Measurements from ENCODE around the gene UNG.
"Not testable (repeated sequence)": the region's sequence is repeated elsewhere in the genome, so short reads cannot be mapped to it uniquely, and the experiment has no call there.

Gene UNG

DNA sequence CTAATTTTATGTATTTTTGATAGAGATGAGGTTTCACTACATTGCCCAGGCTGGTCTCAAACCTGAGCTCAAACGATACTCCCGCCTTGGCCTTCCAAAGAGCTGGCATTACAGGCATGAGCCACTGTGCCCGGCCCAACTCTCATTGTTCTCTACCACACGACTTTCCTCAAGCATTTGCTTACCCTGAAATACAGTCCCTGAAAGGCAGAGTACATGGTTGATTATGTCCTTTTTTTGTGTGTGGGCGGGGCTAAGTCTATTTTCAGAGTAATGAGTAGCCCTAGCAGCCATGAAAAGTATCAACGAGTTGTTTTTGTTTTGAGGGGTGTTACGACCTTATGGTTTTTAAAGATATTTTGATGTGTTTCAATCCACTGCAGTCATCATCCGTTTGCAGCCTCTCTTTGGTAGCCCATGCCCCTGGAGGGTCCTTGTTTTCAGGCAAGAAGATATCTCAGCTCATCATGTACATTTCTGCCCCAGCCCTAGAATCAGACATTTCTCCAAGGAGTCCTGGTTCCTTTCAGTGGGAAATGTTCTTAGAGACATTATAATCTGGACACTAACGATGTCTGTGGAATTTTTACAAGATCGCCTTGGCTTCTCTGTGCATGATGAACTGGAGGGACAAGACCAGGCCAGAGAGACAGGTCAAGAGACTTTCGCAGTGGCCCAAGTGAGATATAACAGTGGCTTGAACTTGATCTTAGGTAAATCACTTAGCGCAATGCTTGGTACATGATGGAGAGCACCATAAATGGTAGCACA lies 27.7 kb downstream of the UNG start:
- DNase-seq, result no peak

DNA sequence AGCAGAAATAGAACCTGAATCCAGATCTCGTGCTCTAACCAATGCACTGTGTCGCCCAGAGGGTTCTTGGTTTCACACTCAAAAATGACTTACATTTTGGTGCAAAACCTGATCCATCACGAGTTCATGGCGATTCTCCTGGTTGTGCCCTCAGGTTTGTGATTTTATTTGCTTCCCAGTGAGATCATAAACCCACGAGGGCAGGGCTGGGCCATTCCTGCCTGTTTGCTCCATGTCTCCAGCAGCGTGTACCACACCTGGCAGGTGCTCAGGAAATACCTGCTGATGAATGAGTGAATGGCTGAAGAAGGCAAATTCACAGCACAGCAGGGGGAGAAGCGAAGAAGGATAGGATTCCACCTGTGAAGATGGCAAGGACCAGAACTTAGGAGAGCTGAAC lies 28.4 kb downstream of the UNG start:
- no peak for DNase-seq

DNA sequence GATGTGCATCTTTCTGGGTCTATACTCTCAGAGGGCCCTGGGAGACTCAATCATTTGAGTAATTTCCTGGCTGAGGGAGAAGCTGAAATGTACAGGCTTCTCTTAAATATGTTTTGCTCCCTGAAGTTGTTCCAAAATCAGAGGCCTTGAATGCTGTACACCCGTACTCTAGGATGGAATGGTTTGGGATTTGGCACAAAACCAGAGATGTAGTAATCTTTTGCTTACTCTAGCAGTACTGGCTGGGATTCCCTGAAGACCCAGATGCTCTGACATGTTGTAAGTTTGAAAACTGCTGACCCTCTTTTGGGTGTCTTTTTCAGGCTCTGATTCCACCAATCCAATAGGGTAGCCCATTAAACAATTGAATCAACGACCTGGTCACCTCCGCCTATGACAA lies 29.4 kb downstream of the UNG start:
- no peak for DNase-seq

DNA sequence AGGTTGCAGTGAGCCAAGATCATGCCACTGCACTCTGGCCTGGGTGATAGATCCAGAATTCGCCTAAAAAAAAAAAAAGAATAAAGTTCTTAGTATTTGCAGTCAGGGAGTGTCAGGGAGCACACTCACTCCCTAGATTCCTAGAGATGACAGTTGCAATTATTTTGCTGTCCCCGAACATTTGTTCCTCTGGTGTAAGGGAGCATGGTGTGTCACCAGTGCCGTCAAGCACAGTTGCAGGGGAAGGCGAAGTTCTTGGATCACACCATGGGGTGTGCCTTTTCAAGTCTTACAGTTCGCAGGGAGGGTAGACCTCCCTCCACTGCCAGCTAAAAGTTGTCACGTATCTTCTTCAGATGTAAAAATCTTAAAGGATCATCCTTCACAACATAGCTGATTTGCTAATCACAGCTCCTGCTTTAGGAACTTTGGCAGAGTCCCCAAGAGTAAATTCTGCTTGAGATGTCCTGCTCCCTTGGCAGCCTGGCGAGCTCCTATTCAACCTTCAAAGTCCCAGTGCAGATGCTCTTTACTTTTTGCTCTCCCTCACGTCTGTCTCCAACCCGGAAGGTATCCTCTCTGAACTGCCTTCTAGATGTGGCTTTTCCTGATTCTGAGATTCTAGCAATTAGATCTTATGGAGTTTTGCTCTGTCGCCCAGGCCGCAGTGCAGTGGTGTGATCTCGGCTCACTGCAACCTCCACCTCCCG lies 30.3 kb downstream of the UNG start:
- no peak for DNase-seq

DNA sequence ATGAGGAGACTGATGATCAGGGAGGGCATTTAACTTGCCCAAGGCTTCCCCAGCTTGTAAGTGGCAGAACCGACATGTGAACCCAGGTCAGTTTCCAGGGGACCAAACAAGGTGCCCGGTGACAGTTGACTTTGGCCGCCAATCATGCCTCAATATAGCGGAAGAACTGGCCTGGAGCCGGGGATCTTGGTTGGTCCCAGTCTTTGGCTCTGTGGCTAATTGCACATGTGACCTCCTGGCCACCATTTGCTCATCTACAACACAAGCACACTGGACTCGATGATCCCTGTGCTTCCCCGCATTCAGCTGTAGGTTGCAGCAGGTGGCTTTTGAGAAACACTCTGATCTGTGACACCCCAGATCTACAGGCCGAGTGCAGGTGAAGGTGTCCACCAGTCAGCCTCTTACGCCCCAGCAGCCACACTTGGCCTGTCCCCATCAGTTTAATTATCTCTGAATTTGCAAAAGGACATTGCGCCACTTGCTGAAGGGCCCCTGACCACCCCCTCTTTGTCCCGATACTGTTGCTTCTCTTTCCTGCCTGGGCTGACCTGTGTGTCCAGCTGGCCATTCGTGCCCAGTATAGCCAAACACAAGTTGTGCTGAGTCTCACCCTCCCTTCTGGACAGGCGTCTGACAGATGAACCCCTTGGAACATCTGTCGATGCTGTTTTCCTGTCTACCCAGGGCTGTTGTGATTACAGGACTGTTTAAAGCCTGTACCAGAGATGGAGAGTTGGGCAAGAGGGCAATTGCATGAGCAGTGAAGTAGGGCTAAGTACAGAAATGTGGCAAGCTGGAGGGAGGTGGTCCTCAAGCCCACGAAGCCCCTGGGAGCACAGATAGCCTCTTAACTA lies 33.1 kb downstream of the UNG start:
- no peak for DNase-seq

DNA sequence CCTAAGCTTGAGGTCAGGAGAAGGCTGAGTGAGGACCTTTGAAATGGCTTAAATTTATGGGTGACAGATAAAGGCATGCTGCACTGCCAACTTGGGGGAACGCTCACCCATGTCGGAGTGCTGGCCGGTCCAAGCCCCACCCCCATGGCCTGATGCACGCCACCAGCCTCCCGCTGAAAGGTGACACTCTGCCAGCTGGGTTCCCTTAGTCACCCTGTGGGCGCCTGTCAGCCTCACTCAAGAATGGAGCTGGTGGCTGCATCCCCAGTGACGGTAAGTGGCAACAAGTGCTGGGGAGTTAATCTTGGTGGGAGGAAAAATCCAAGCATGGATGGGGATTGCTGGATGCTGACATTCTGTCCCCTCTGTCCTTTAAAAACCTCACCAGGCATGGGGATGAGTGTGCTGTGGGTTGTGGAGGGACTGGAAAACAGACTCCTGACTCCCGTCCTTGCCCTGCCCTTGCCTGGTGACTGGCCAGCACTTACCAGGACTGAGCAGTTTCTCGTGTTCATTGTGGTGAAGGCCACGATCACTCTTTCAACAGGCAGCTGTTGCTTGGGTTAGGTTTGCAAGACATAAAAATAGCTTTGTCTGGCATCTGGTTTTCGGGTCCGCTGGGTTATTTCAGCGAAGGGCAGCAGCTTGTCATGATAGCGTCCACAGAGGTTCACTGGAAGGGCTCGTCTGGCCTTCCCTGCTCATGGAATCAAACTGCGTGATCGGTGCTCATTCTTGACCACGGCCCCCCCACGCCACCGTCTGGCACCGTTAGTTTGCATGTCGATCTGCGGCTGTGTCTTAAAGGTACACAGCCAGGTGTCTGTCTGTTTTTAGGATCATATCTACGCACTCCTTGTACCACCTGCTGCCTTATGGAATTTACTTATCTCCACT lies 34.0 kb downstream of the UNG start:
- no peak for DNase-seq

DNA sequence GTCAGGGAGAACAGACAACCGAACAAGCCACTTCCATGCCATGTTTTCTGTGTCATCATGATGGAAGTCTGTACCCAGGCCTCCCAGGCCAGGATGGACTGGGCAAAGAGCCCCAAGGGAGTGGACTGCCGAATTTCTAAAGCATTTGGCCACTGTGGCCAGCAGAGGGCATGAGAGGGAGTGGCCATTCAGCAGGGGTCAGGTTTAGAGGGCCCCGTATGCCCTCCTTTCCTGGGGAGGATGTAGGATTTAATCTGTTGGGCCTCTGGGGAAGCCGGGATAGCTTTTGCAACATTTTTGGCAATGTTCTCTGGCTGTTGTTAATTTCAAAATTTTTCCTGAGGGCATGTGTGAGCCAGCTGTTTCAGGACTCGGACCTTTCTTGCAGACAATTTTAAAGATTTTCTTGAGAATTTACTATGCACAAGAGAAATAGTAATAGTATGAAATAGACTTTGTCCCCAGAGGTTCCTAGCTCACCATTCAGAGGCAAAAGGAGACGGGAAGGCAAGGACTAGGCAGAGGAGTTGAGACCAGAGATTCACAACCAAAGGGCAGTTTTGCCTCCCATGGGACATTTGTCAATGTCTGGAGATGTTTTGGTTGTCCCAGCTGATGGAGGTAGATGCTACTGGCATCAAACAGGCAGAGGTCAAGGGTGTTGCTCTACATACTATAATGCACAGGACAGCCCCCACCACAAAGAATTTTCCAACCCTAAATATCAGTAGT lies 37.0 kb downstream of the UNG start:
- DNase-seq, result no peak

DNA sequence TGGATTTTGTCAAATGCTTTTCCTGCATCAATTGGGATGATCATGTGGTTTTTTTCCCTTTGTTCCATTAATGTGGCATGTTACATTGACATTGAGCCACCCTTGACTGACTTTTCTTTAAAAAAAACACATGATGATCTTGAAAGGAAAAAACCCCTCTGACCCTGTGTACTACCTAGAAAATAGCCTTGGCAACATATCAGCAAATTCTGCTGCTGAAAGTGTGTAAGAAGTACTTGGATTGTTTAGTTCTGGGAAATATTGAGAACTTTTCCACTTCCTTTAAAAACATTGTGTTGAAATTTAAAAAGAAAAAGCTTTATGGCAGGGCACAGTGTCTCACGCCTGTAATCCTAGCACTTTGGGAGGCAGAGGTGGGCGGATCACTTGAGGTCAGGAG lies 39.7 kb downstream of the UNG start:
- DNase-seq, result no peak

DNA sequence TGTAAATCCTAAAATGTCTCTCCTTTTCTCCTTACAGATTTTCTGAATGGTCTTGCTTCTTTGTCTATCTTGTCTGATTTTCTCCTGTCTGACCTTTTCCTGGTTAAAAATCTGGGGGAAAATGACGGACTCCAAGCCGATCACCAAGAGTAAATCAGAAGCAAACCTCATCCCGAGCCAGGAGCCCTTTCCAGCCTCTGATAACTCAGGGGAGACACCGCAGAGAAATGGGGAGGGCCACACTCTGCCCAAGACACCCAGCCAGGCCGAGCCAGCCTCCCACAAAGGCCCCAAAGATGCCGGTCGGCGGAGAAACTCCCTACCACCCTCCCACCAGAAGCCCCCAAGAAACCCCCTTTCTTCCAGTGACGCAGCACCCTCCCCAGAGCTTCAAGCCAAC lies 42.0 kb downstream of the UNG start:
- no peak for DNase-seq

DNA sequence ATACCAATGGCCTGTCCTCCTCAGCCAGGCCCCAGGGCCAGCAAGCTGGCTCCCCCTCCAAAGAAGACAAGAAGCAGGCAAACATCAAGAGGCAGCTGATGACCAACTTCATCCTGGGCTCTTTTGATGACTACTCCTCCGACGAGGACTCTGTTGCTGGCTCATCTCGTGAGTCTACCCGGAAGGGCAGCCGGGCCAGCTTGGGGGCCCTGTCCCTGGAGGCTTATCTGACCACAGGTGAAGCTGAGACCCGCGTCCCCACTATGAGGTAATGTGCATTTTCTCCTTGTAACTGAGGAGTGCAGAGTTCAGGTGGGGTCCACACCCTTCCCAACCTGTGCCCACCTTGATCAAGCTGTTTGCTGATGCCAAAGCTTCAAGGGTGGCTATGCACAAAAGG lies 42.4 kb downstream of the UNG start:
- no peak for DNase-seq

DNA sequence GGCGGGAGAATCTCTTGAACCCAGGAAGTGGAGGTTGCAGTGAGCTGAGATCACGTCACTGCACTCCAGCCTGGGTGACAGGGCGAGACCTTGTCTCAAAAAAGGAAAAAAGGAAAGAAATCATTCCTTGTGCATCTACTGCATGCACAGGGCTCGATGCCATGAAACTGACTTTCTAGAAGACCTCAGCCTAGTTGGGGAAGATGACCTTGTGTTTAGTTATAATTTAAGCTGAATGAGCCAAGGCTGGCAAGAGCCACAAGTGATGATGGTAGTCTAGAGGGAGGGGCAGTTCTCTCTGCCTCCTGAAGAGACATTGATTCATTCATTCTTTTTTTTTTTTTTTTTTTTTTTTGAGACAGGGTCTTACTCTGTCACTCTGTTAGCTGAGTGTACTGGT lies 43.2 kb downstream of the UNG start:
- DNase-seq, result no peak

DNA sequence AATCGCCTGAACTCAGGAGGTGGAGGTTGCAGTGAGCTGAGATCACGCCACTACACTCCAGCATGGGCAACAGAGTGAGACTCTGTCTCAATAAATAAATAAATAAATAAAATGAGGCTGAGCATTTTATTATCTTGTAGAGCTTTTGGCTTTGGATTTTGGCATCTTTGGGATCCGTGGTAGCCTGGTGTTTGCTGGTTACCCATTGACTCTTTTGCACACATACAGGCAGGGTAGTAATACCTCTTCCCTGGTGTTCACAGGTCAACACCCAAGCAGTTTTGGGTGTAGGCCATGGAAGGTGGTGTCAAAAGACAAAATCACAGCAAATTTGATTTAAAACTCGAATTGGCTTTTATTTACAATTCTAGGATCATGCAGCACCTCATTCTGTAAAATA lies 46.8 kb downstream of the UNG start:
- DNase-seq, result no peak

DNA sequence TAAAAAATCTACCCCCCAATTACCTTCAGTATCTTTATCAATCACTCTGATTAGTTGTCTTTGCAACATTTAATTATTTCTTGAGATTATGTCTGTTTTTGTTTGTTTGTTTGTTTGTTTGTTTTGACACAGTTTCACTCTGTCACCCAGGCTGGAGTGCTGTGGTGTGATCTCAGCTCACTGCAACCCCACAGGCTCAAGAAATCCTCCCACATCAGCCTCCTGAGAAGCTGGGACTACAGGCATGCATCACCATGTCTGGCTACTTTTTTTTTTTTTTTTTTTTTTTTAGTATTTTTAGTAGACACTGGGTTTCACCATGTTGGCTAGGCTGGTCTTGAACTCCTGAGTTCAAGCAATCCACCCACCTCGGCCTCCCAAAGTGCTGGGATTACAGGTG lies 49.7 kb downstream of the UNG start:
- not testable (repeated sequence) for DNase-seq

DNA sequence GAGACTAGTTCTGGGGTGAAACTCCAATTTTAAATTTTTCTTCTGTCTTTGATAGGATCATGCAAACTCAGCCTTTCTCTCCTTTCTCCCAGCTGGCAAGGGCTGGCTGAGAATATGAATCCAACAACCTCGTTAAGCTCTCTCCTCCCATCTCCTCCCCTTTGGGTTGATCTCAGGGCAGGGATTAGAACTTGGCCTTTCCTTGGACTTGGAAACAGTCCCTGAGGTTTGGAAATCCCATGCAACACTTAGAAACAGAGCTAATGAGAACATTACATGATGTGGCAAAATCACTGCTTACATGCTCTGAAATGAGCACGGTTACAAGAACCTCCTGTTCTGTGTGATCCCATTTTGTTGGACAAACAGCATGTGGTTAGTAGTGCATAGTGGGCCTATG lies 50.6 kb downstream of the UNG start:
- DNase-seq, result no peak

DNA sequence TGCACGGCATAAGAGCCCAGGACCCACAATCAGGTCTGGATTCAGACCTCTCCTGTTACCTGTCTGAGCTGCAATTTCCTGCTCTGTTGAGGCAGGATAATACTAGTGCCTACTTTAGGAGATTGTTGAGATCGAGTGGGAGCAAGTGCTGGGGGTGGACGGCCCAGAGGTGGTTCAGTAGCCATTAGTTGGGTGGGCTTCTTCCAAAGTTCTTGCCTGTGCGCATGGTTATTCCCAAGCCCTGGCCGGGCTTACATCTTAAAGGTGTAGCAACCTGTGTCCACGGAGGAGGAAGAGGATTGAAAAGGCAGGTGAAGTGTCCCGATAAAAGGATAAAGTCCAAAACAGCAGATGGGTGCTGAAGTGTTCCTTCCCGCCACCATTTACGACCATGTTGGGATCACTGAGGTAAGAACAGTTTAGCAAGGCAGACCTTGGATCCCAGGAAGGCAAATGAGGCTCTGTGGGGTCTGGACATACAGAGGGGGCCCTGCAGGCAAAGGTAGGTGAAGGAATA lies 52.8 kb downstream of the UNG start:
- DNase-seq, result no peak

DNA sequence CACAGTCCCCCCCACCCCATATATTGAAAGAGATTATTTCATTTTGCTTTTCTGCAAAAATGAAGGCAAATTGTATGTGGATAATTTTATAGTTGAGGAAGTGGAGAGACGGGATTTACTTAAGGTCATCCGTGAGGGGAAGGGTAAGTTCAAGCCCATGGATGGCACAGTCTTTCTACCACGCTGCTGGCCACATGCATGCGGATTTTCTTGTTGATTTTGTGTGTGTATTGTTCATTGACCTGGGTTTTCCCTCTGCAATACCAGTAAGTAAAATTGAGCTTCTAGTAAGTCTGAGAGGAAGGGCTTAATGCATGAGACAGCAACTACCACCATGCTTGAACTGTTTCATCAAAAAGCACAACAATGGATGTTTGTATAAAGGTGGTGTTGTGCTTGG lies 54.1 kb downstream of the UNG start:
- DNase-seq, result no peak

DNA sequence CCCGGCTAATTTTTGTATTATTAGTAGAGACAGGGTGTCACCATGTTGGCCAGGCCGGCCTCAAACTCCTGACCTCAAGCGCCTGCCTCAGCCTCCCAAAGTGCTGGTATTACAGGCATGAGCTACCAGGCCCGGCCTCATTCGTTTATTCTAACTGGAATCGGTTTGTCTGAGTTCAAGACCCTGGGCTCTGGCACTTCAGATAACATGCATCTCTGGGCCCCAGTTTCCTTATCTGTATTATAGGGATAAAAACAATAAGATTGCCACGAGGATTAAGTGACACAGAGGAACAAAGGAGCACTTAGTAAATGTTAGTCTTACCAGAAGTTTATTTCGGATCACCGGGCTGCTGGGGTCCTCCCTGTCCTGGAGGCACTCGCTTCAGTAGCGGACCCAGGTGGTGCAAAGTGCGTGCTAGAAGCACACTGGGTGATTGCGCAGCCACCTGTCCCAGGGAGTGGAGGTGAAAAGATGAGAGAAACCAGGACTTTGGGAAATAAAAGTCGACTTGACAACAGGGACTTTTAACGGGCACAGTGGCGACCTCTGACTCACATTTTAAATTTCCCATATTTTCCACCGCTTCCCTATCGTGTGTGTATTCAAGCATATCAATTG lies 56.5 kb downstream of the UNG start:
- no peak for DNase-seq

DNA sequence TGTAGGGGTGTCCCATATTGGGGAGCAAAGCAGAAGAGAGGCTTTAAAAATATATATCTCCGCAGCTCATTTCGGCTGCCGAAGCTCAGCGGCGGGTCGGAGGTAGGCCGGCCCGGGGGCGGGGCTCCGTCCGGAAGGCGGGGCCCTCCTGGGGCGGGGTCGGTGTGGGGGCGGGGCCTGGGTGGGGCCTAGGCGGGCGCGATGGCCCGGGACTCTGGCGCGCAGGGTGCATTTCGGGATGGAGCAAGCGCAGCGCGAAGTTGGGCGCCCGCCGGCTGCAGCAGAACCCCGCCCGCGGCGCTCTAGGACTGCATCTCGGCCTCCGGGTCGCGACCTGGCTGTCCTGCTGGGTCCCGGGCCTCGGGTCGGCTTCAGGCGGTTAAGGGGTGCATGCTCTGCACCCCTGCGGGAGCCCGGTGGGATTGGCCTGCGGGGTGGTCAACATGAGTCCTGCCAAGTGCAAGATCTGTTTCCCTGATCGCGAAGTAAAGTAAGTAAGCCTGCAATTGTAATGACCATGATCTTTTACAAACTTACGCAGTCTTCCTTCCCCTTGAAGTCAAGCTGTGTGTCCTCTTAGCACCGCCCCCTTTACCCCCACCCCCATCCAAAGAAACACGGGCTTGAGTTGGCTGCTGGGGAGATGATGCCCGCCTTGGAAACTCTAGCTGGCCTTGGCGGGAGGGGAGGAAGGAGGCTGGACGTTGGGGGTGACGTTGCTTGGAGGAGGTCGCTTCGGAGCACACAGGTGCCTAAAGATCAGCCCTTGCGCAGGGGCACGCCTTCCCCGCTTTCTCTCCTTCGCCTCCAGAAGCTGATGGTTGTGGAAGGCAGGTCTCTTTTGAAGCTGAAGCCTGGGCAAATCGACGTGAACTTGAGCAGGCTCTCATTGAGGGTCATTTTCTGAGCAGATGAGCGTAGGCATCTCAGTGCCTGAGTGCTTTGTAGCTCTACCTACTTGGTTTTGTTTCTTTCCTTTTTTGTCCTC lies 57.3 kb downstream of the UNG start:
- DNase-seq, result peak; percentile 76

DNA sequence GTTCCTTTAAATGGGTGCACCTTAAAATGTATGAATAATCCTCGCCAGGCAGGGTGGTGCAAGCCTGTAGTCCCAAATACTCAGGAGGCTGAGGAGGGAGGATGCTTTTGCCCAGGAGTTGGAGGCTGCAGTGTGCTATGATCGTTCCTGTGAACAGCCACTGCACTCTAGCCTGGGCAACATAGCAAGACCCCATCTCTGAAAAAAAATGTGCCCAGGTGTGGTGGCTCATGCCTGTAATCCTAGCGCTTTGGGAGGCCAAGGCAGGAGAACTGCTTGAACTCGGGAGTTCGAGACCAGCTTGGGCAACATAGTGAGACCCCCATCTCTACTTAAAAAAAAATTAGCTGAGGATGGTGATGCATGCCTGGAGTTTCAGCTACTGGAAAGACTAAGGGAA lies 58.6 kb downstream of the UNG start:
- DNase-seq, result no peak

DNA sequence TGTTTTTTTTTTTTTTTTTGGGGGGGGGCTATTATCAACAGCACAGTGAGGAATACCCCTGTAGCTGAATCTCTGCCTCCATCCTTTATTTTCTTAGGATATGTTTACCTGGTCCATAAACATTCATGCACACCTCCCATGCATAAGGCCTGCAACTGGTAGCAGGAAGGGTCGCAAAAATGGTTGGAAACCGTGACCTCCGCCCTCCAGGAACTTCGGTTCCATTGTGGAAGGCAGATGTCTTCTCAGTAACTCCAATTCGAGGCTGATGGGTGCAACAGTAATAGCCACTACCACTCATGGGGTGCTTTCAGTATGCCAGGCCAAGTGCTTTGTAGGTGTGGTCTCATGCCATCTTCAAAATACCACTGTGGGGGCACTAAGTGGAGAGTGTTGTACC lies 59.2 kb downstream of the UNG start:
- no peak for DNase-seq
